Left lung (tissue), 10 donors: ENCODE results near the gene MAPT. TPM values are rescaled to one million over a fixed set of nuclear protein-coding genes. Genes with fewer than 3 reads are reported as not detected.
A peak's percentile ranks its signal among the peaks of the same experiment; 100 is the strongest.

Experiments used
- ATAC-seq: fragments of 200-7000 bp; cut with Tn5 transposase; one replicate; pipeline ENCODE4 v1.9.1; 2020; ENCODE audit warnings: moderate library complexity
- DNase-seq, 4 donors: peaks; one replicate each; pipeline ENCODE4 v3.0.0-alpha.2; 2013 to 2020
- H3K27ac ChIP-seq, 2 donors: fragments of 200-600 bp; sonication (generic) in 1 of 2; one replicate each; pipeline versions ENCODE4 v1.5.0 to v1.8.0; 2020 to 2021
- H3K27me3 ChIP-seq, 2 donors: fragments of 200-600 bp; sonication (generic) in 1 of 2; one replicate each; pipeline versions ENCODE4 v1.5.0 to v1.8.0; 2020 to 2021
- H3K36me3 ChIP-seq, 2 donors: fragments of 200-600 bp; sonication (generic) in 1 of 2; one replicate each; pipeline versions ENCODE4 v1.5.0 to v1.8.0; 2020 to 2021
- H3K4me1 ChIP-seq, 2 donors: fragments of 200-600 bp; one replicate each; pipeline ENCODE4 v1.8.0; 2021
- H3K4me3 ChIP-seq, 2 donors: fragments of 200-600 bp; sonication (generic) in 1 of 2; one replicate each; pipeline versions ENCODE4 v1.5.0 to v1.8.0; 2020 to 2021; ENCODE audit warnings: mild to moderate bottlenecking in 1 of 2
- H3K9me3 ChIP-seq, 2 donors: fragments of 200-600 bp; sonication (generic) in 1 of 2; one replicate each; pipeline versions ENCODE4 v1.5.0 to v1.8.0; 2020 to 2021
- CTCF ChIP-seq, 2 donors: fragments of 200-600 bp; sonication (generic) in 1 of 2; IDR thresholded peaks; one replicate each; pipeline versions ENCODE4 v1.5.0 to v1.8.0; 2021; ENCODE audit warnings: antibody characterized with exemption in 2 of 2
- intact Hi-C, 2 donors: fragments of 100-400 bp; cut with DNase I; formaldehyde crosslinking; loops; one replicate each; pipeline versions ENCODE4 v1.11.2 to v1.14.2; 2022
- polyA plus RNA-seq, 6 donors: library from polyadenylated mRNA; unstranded; fragments of 120-200 nt; gene quantifications; one replicate each; pipeline ENCODE4 v1.2.1, GENCODE V29; 2013; ENCODE audit not compliant: insufficient read length in 6 of 6
- total RNA-seq, 2 donors: library from RNA; stranded (reverse); fragmentation: NEBNext Ultra II Directional; extraction: Animal tissue kit (Norgen Biotek cat#: 25700); gene quantifications; one replicate each; pipeline ENCODE4 v1.2.1, GENCODE V29; 2021
- donor health status: DM: no; HTN: yes; CAD: no.
- donor health status: DM: no; HTN: no; CAD: no.

The MAPT gene
- total and polyA plus RNA-seq, 8 donors = 0.99 to 7.7 (median 5.5) TPM

- Histone ChIP-seq H3K27ac (no peak overlapping the region), H3K4me1 (peaks cover 0 to 9% of the 10 kb centered on the region in 2 donors), H3K9me3 (no peaks in the 10 kb centered on the region), H3K27me3 (peaks cover 10 to 50% of the 10 kb centered on the region in 2 donors), H3K36me3 (no peaks in the 10 kb centered on the region), H3K4me3 (no peak overlapping the region)
- ATAC-seq = peak; percentile 39
- no peak for DNase-seq
- no peak for TF ChIP-seq CTCF (IDR thresholded peaks at IDR 0.05)
- intact Hi-C loops = no loop called here
Observed at GRCh38 chr17:45946841-45947256, 52.5 kb downstream of the MAPT start.

- Histone ChIP-seq H3K27me3 (peaks cover 10 to 61% of the 10 kb centered on the region in 2 donors), H3K4me3 (no peak overlapping the region), H3K36me3 (no peaks in the 10 kb centered on the region), H3K9me3 (no peaks in the 10 kb centered on the region), H3K4me1 (peaks cover 0 to 9% of the 10 kb centered on the region in 2 donors), H3K27ac (no peak overlapping the region)
- intact Hi-C loops = no loop called here
- no peak for TF ChIP-seq CTCF (IDR thresholded peaks at IDR 0.05)
- no peak for DNase-seq
- ATAC-seq = no peak
Observed at GRCh38 chr17:45948498-45948880, 54.1 kb downstream of the MAPT start.

- Histone ChIP-seq H3K9me3 (no peaks in the 10 kb centered on the region), H3K27me3 (peaks cover 10 to 59% of the 10 kb centered on the region in 2 donors), H3K4me1 (peaks cover 0 to 9% of the 10 kb centered on the region in 2 donors), H3K27ac (no peak overlapping the region), H3K4me3 (no peak overlapping the region), H3K36me3 (no peaks in the 10 kb centered on the region)
- intact Hi-C loops = no loop called here
- DNase-seq (peak; percentile 37 to 93 (median 60)), ATAC-seq (peak; percentile 98)
- TF ChIP-seq CTCF (IDR thresholded peaks at IDR 0.05) = peak; percentile 67 to 77
Observed at GRCh38 chr17:45948881-45949624, 54.7 kb downstream of the MAPT start.

GRCh38 chr17:45949755-45950320, 55.5 kb downstream of the MAPT start:
- intact Hi-C loops = no loop called here
- no peak for TF ChIP-seq CTCF (IDR thresholded peaks at IDR 0.05)
- H3K4me3 ChIP-seq = no peak overlapping the region
- DNase-seq (no peak), ATAC-seq (no peak)
- no peaks in the 10 kb centered on the region for H3K9me3 ChIP-seq
- peaks cover 0 to 9% of the 10 kb centered on the region in 2 donors for H3K4me1 ChIP-seq
- H3K27ac ChIP-seq = no peak overlapping the region
- H3K27me3 ChIP-seq = peaks cover 10 to 52% of the 10 kb centered on the region in 2 donors
- H3K36me3 ChIP-seq = no peaks in the 10 kb centered on the region

GRCh38 chr17:45950888-45951287, 56.5 kb downstream of the MAPT start:
- Histone ChIP-seq H3K4me1 (peaks cover 0 to 9% of the 10 kb centered on the region in 2 donors), H3K9me3 (no peaks in the 10 kb centered on the region), H3K27ac (no peak overlapping the region), H3K4me3 (no peak overlapping the region), H3K27me3 (peaks cover 10 to 52% of the 10 kb centered on the region in 2 donors), H3K36me3 (no peaks in the 10 kb centered on the region)
- DNase-seq = no peak
- TF ChIP-seq CTCF (IDR thresholded peaks at IDR 0.05) = no peak
- intact Hi-C loops = no loop called here
- no peak for ATAC-seq
